ENCODE measurements around the gene ACVRL1.

DNA sequence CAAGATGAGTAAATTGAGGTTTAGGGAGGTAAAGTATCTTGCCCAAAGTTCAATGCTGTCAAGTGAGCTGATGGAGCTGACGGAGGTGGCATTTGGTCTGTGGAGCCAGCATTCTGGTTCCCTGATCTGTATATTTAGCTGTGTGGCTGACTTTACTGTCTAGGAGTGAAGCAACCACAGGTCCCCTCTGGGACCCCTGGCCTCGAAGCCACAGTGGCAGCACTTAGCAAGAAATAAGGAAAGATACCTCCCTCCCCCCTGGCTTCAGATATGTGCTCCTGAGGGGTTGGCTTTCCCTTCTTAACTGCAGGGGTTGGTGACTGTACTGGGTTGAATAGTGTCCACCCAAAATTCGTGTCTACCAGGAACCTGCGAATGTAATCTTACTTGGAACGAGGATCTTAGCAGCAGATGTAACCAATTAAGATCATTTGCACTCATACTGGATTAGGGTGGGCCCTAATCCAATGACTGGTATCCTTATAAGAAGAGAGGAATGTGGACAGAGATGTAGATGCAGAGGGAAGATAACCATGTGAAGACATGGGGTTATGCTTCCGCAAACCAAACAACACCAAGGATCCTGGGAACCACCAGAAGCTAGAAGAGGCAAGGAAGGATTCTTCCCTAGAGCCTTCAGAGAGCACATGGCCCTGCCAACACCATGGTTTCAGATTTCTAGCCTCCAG lies 42.2 kb downstream of the ACVRL1 start:
- TF ChIP-seq POLR2A (IDR thresholded peaks at IDR 0.05), result no peak
- TF ChIP-seq, protein P1, sequence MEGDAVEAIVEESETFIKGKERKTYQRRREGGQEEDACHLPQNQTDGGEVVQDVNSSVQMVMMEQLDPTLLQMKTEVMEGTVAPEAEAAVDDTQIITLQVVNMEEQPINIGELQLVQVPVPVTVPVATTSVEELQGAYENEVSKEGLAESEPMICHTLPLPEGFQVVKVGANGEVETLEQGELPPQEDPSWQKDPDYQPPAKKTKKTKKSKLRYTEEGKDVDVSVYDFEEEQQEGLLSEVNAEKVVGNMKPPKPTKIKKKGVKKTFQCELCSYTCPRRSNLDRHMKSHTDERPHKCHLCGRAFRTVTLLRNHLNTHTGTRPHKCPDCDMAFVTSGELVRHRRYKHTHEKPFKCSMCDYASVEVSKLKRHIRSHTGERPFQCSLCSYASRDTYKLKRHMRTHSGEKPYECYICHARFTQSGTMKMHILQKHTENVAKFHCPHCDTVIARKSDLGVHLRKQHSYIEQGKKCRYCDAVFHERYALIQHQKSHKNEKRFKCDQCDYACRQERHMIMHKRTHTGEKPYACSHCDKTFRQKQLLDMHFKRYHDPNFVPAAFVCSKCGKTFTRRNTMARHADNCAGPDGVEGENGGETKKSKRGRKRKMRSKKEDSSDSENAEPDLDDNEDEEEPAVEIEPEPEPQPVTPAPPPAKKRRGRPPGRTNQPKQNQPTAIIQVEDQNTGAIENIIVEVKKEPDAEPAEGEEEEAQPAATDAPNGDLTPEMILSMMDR (IDR thresholded peaks at IDR 0.05), result no peak
